DOHH2 (cell line): ENCODE data around the gene FOXB1.

ENCODE experiments used
- H3F3A ChIP-seq: fragments of 200-600 bp; sonication (generic), shearing (Covaris generic); 2 replicates; pipeline ENCODE4 v1.6.0; 2016; ENCODE audit warnings: antibody characterized with exemption, mild to moderate bottlenecking; ENCODE audit not compliant: control insufficient read depth, insufficient read depth
- H3K27ac ChIP-seq: fragments of 200-600 bp; sonication (generic); 2 replicates; pipeline ENCODE4 v1.5.1; 2014; ENCODE audit warnings: low read depth, mild to moderate bottlenecking, low read length, moderate library complexity
- H3K27me3 ChIP-seq: fragments of 200-600 bp; sonication (generic); 2 replicates; pipeline ENCODE4 v1.6.1; 2014; ENCODE audit warnings: mild to moderate bottlenecking, low read length, mixed read lengths; ENCODE audit not compliant: control insufficient read depth
- H3K36me3 ChIP-seq: fragments of 200-600 bp; sonication (generic); 2 replicates; pipeline ENCODE4 v1.6.1; 2014; ENCODE audit warnings: mild to moderate bottlenecking, low read length, moderate library complexity, mixed read lengths; ENCODE audit not compliant: control insufficient read depth
- H3K4me1 ChIP-seq: fragments of 200-600 bp; sonication (generic); 2 replicates; pipeline ENCODE4 v1.6.1; 2014; ENCODE audit warnings: mild to moderate bottlenecking, low read length, mixed read lengths; ENCODE audit not compliant: control insufficient read depth
- H3K4me2 ChIP-seq: fragments of 200-600 bp; sonication (generic); 2 replicates; pipeline ENCODE4 v1.6.0; 2014; ENCODE audit warnings: mild to moderate bottlenecking, low read length, moderate library complexity
- H3K4me3 ChIP-seq: fragments of 200-600 bp; sonication (generic); 2 replicates; pipeline ENCODE4 v1.5.1; 2014; ENCODE audit warnings: mild to moderate bottlenecking, low read length, mixed read lengths
- H3K79me2 ChIP-seq: fragments of 200-600 bp; sonication (generic); 2 replicates; pipeline ENCODE4 v1.6.1; 2014; ENCODE audit warnings: mild to moderate bottlenecking, low read length, mixed read lengths; ENCODE audit not compliant: control insufficient read depth
- H3K9me2 ChIP-seq: fragments of 200-600 bp; sonication (generic); replicated peaks from 2 replicates; pipeline ENCODE4 v1.6.1; 2014; ENCODE audit warnings: mild to moderate bottlenecking, low read length, mixed read lengths; ENCODE audit not compliant: control insufficient read depth
- H3K9me3 ChIP-seq: fragments of 200-600 bp; sonication (generic); 2 replicates; pipeline ENCODE4 v1.6.1; 2014; ENCODE audit warnings: antibody characterized with exemption, low read length, mixed read lengths; ENCODE audit not compliant: control insufficient read depth, insufficient read depth
- H4K20me1 ChIP-seq: fragments of 200-600 bp; sonication (generic); 2 replicates; pipeline ENCODE4 v1.6.0; 2014; ENCODE audit warnings: low read depth, mild to moderate bottlenecking, antibody characterized with exemption, low read length, moderate library complexity; ENCODE audit not compliant: control insufficient read depth, insufficient read depth
- EZH2phosphoT487 ChIP-seq: fragments of 200-600 bp; sonication (generic); IDR thresholded peaks from 2 replicates; pipeline ENCODE4 v1.6.1; 2017; ENCODE audit warnings: borderline replicate concordance, mild to moderate bottlenecking, antibody characterized with exemption, low read length, moderate library complexity, mixed read lengths
- TF ChIP-seq, protein P1 (sequence below): fragments of 200-600 bp; sonication (generic); IDR thresholded peaks from one replicate; pipeline ENCODE4 v1.5.1; 2014; ENCODE audit warnings: antibody characterized with exemption, mild to moderate bottlenecking, low read depth, low read length; ENCODE audit not compliant: poor library complexity, severe bottlenecking

The FOXB1 gene

DNA sequence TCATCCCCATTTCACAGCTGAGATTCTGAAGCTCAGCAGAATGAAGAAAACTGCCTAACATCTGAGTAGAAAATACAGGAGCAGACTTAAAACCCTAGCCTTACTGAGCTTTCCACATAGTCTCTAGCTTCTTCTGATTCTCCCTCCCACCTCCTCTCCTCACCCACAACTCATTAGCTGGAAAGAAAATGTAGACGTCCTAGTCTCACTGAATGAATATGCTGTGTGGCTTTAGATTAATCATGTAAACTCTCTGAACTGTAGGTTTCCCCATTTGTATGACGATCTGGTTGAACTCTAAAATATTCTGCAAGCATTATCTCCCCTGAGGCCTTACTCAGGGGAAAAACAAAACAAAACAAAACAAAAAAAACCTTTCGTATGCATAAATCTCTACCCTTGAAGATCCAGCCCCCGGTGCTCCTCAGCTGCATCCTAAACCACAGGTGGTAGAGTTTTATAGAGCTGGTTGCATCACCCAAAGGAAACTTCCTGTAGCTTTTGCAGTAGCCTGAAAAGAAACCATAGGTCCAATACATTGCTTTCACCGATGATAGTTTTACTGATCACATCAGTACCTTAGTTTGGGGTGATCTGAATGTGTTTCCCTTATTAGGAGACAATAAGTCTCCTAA is 40.6 kb downstream of the FOXB1 start:
- no peaks in the 10 kb centered on the region for H3K79me2 ChIP-seq
- H3K4me2 ChIP-seq = no peak overlapping the region
- no peaks in the 10 kb centered on the region for H3K27me3 ChIP-seq
- no peak overlapping the region for H3K4me3 ChIP-seq
- H4K20me1 ChIP-seq = no peaks in the 10 kb centered on the region
- H3K9me3 ChIP-seq = peaks cover under 1% of the 10 kb centered on the region; the same call in 1 of the 2 replicates
- no peak overlapping the region for H3K27ac ChIP-seq
- no peaks in the 10 kb centered on the region for H3F3A ChIP-seq
- no peaks in the 10 kb centered on the region for H3K4me1 ChIP-seq
- TF ChIP-seq, protein P1, sequence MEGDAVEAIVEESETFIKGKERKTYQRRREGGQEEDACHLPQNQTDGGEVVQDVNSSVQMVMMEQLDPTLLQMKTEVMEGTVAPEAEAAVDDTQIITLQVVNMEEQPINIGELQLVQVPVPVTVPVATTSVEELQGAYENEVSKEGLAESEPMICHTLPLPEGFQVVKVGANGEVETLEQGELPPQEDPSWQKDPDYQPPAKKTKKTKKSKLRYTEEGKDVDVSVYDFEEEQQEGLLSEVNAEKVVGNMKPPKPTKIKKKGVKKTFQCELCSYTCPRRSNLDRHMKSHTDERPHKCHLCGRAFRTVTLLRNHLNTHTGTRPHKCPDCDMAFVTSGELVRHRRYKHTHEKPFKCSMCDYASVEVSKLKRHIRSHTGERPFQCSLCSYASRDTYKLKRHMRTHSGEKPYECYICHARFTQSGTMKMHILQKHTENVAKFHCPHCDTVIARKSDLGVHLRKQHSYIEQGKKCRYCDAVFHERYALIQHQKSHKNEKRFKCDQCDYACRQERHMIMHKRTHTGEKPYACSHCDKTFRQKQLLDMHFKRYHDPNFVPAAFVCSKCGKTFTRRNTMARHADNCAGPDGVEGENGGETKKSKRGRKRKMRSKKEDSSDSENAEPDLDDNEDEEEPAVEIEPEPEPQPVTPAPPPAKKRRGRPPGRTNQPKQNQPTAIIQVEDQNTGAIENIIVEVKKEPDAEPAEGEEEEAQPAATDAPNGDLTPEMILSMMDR = no peak
- no peak for TF ChIP-seq EZH2phosphoT487
- H3K9me2 ChIP-seq = no peaks in the 10 kb centered on the region
- H3K36me3 ChIP-seq = no peaks in the 10 kb centered on the region

DNA sequence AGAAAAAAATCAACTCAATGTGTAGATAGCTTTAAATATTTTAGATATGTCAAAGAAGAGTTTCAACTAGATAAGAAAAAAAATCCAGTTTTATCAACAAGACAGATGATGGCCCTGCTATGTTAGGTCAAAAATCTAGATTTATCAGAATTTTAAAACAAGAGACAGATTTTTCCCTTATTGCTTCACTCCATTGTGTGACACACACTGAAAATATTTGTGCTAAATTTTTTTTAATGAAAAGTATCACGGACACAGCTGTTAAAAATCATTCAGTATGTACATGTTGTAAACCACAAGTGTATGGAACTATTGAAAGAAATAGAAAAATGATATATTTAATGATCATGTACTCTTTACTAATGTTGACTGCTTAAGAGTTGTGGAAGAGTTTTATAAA is 43.6 kb downstream of the FOXB1 start:
- Histone ChIP-seq H3K4me2 (no peak overlapping the region), H3K9me3 (peaks cover 6% of the 10 kb centered on the region; the same call in 1 of the 2 replicates), H3K9me2 (no peaks in the 10 kb centered on the region), H3F3A (no peaks in the 10 kb centered on the region), H4K20me1 (no peaks in the 10 kb centered on the region), H3K4me3 (no peak overlapping the region), H3K79me2 (no peaks in the 10 kb centered on the region), H3K4me1 (no peaks in the 10 kb centered on the region), H3K27ac (no peak overlapping the region), H3K27me3 (no peaks in the 10 kb centered on the region), H3K36me3 (no peaks in the 10 kb centered on the region)
- TF ChIP-seq EZH2phosphoT487 = no peak
- TF ChIP-seq, protein P1 = no peak

DNA sequence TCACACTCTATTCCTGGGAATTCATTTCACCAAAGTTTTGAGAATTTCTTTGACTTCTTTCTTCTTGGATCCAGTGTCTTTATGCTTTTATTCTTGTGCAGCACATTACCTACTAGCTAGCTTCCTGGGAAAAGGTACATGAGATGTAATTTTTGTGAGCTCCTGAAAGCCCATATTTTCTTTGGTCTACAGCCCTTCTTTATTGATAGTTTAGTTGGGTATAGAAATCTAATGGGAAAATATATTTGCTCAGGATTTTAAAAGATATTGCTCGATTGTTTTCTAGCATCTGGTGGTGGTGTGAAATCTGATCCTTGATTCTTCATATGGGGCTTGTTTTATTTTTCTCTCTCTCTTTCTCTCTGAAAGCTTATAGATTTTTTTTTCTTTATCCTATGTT is 45.8 kb downstream of the FOXB1 start:
- H3K9me3 ChIP-seq = peaks cover 6% of the 10 kb centered on the region; the same call in 1 of the 2 replicates
- H3K4me2 ChIP-seq = no peak overlapping the region
- no peaks in the 10 kb centered on the region for H4K20me1 ChIP-seq
- no peaks in the 10 kb centered on the region for H3K79me2 ChIP-seq
- no peaks in the 10 kb centered on the region for H3K27me3 ChIP-seq
- no peaks in the 10 kb centered on the region for H3F3A ChIP-seq
- H3K27ac ChIP-seq = no peak overlapping the region
- no peaks in the 10 kb centered on the region for H3K4me1 ChIP-seq
- H3K9me2 ChIP-seq = no peaks in the 10 kb centered on the region
- no peaks in the 10 kb centered on the region for H3K36me3 ChIP-seq
- H3K4me3 ChIP-seq = no peak overlapping the region
- TF ChIP-seq EZH2phosphoT487 = no peak
- TF ChIP-seq, protein P1 = no peak
